ENCODE results near the gene KRTAP10-7.
"Not testable (repeated sequence)": the region's sequence is repeated elsewhere in the genome, so short reads cannot be mapped to it uniquely, and the experiment has no call there.

KRTAP10-7 gene

GRCh38 chr21:44632067-44632466 is 31.7 kb downstream of the KRTAP10-7 start:
- in situ Hi-C loops (cut with MboI; ENCODE audit: low sequenced_read_pairs) = no loop called here
- Histone ChIP-seq H3K4me3 (no peak overlapping the region), H3K27me3 (ENCODE audit: low read depth) (no peaks in the 10 kb centered on the region), H3K9me3 (no peaks in the 10 kb centered on the region), H3K4me1 (no peaks in the 10 kb centered on the region), H3K36me3 (replicated peaks) (no peaks in the 10 kb centered on the region)
- DNase-seq (ENCODE audit: low spot score in 2 of 2) = no peak

GRCh38 chr21:44636209-44637017 is 36.0 kb downstream of the KRTAP10-7 start:
- H3K27me3 ChIP-seq (ENCODE audit: low read depth) = no peaks in the 10 kb centered on the region
- in situ Hi-C loops (cut with MboI; ENCODE audit: low sequenced_read_pairs) = no loop called here
- DNase-seq (ENCODE audit: low spot score in 2 of 2) = no peak

GRCh38 chr21:44637018-44637850 is 36.8 kb downstream of the KRTAP10-7 start, which contains the start of gene KRTAP10-10:
TSS of gene KRTAP10-10 (plus strand) at chr21:44637356. CDS start at chr21:44637418, 62 bp downstream.
- Histone ChIP-seq H3K4me1 (no peaks in the 10 kb centered on the region), H3K9me3 (no peaks in the 10 kb centered on the region), H3K27me3 (ENCODE audit: low read depth) (no peaks in the 10 kb centered on the region), H3K36me3 (replicated peaks) (no peaks in the 10 kb centered on the region), H3K4me3 (no peak within 1 kb of the TSS)
- in situ Hi-C loops (cut with MboI; ENCODE audit: low sequenced_read_pairs) = no loop called here
- no peak for DNase-seq (ENCODE audit: low spot score in 2 of 2)

More at GRCh38 chr21:44636209-44637017, 36.0 kb downstream of the KRTAP10-7 start:
- no peaks in the 10 kb centered on the region for H3K36me3 ChIP-seq (replicated peaks)
- no peaks in the 10 kb centered on the region for H3K4me1 ChIP-seq
- H3K4me3 ChIP-seq = no peak overlapping the region
- H3K9me3 ChIP-seq = no peaks in the 10 kb centered on the region

- H3K36me3 ChIP-seq (replicated peaks); H3K27me3 ChIP-seq (ENCODE audit: low read depth); H3K9me3 ChIP-seq; DNase-seq (ENCODE audit: low spot score in 2 of 2); H3K4me1 ChIP-seq; in situ Hi-C loops (cut with MboI; ENCODE audit: low sequenced_read_pairs); H3K4me3 ChIP-seq: not testable (repeated sequence)
Observed at GRCh38 chr21:44637851-44638348, 37.5 kb downstream of the KRTAP10-7 start.

- H3K36me3 ChIP-seq (replicated peaks); H3K4me1 ChIP-seq; DNase-seq (ENCODE audit: low spot score in 2 of 2); H3K4me3 ChIP-seq; H3K9me3 ChIP-seq; H3K27me3 ChIP-seq (ENCODE audit: low read depth); in situ Hi-C loops (cut with MboI; ENCODE audit: low sequenced_read_pairs): not testable (repeated sequence)
Observed at GRCh38 chr21:44638506-44639330, 38.3 kb downstream of the KRTAP10-7 start.

- DNase-seq (ENCODE audit: low spot score in 2 of 2) = no peak
- Histone ChIP-seq H3K9me3 (no peaks in the 10 kb centered on the region), H3K4me1 (no peaks in the 10 kb centered on the region), H3K36me3 (replicated peaks) (no peaks in the 10 kb centered on the region), H3K27me3 (ENCODE audit: low read depth) (no peaks in the 10 kb centered on the region), H3K4me3 (no peak overlapping the region)
- in situ Hi-C loops (cut with MboI; ENCODE audit: low sequenced_read_pairs) = no loop called here
Observed at GRCh38 chr21:44639331-44639655, 38.9 kb downstream of the KRTAP10-7 start.

GRCh38 chr21:44640761-44641160 is 40.4 kb downstream of the KRTAP10-7 start:
- Histone ChIP-seq H3K27me3 (ENCODE audit: low read depth) (no peaks in the 10 kb centered on the region), H3K4me3 (no peak overlapping the region), H3K36me3 (replicated peaks) (no peaks in the 10 kb centered on the region), H3K9me3 (no peaks in the 10 kb centered on the region), H3K4me1 (no peaks in the 10 kb centered on the region)
- no peak for DNase-seq (ENCODE audit: low spot score in 2 of 2)
- in situ Hi-C loops (cut with MboI; ENCODE audit: low sequenced_read_pairs) = loop anchor here (10.0 kb wide), 1 partner anchor 64 kb away; no protein-coding TSS in a partner anchor

- no peak for DNase-seq (ENCODE audit: low spot score in 2 of 2)
- H3K4me1 ChIP-seq = no peaks in the 10 kb centered on the region
- H3K36me3 ChIP-seq (replicated peaks) = no peaks in the 10 kb centered on the region
- no peaks in the 10 kb centered on the region for H3K9me3 ChIP-seq
- no peak overlapping the region for H3K4me3 ChIP-seq
- H3K27me3 ChIP-seq (ENCODE audit: low read depth) = no peaks in the 10 kb centered on the region
- in situ Hi-C loops (cut with MboI; ENCODE audit: low sequenced_read_pairs) = loop anchor here (10.0 kb wide), 1 partner anchor 61 kb away; no protein-coding TSS in a partner anchor
Observed at GRCh38 chr21:44643741-44644310, 43.4 kb downstream of the KRTAP10-7 start.

GRCh38 chr21:44644878-44645277 is 44.5 kb downstream of the KRTAP10-7 start:
- no peaks in the 10 kb centered on the region for H3K9me3 ChIP-seq
- H3K4me1 ChIP-seq = no peaks in the 10 kb centered on the region
- DNase-seq (ENCODE audit: low spot score in 2 of 2) = no peak
- no peaks in the 10 kb centered on the region for H3K36me3 ChIP-seq (replicated peaks)
- in situ Hi-C loops (cut with MboI; ENCODE audit: low sequenced_read_pairs) = loop anchor here (10.0 kb wide), 1 partner anchor 60 kb away; no protein-coding TSS in a partner anchor
- H3K27me3 ChIP-seq (ENCODE audit: low read depth) = no peaks in the 10 kb centered on the region
- H3K4me3 ChIP-seq = no peak overlapping the region

- H3K4me3 ChIP-seq; H3K27me3 ChIP-seq (ENCODE audit: low read depth); H3K36me3 ChIP-seq (replicated peaks); H3K4me1 ChIP-seq; H3K9me3 ChIP-seq; DNase-seq (ENCODE audit: low spot score in 2 of 2): not testable (repeated sequence)
- in situ Hi-C loops (cut with MboI; ENCODE audit: low sequenced_read_pairs) = loop anchor here (10.0 kb wide), 1 partner anchor 58 kb away; no protein-coding TSS in a partner anchor
Observed at GRCh38 chr21:44646366-44647221, 46.2 kb downstream of the KRTAP10-7 start, which contains the start of gene KRTAP10-11. TSS of gene KRTAP10-11 (plus strand) at chr21:44646414. CDS start at chr21:44646459, 45 bp downstream.

GRCh38 chr21:44647222-44647552 is 46.8 kb downstream of the KRTAP10-7 start:
- Histone ChIP-seq H3K4me3 (no peak overlapping the region), H3K9me3 (no peaks in the 10 kb centered on the region), H3K36me3 (replicated peaks) (no peaks in the 10 kb centered on the region), H3K27me3 (ENCODE audit: low read depth) (no peaks in the 10 kb centered on the region), H3K4me1 (no peaks in the 10 kb centered on the region)
- no peak for DNase-seq (ENCODE audit: low spot score in 2 of 2)
- in situ Hi-C loops (cut with MboI; ENCODE audit: low sequenced_read_pairs) = loop anchor here (10.0 kb wide), 1 partner anchor 58 kb away; no protein-coding TSS in a partner anchor

GRCh38 chr21:44648557-44649311 is 48.3 kb downstream of the KRTAP10-7 start:
- Histone ChIP-seq H3K36me3 (replicated peaks) (no peaks in the 10 kb centered on the region), H3K4me3 (no peak overlapping the region), H3K4me1 (no peaks in the 10 kb centered on the region), H3K9me3 (no peaks in the 10 kb centered on the region), H3K27me3 (ENCODE audit: low read depth) (no peaks in the 10 kb centered on the region)
- no peak for DNase-seq (ENCODE audit: low spot score in 2 of 2)
- in situ Hi-C loops (cut with MboI; ENCODE audit: low sequenced_read_pairs) = loop anchor here (10.0 kb wide), 1 partner anchor 56 kb away; no protein-coding TSS in a partner anchor

Data from HAP-1 (cell line).